K562 (cell line): ENCODE measurements around the gene GPR137C. TPM values are rescaled to one million over a fixed set of nuclear protein-coding genes. Genes with fewer than 3 reads are reported as not detected.

Experiments
- GABPB1 ChIP-seq: sonication (generic); formaldehyde crosslinking; IDR thresholded peaks from 2 replicates; pipeline ENCODE4 v1.8.0; 2022; ENCODE audit warnings: mild to moderate bottlenecking, missing genetic modification reagents
- KLF1 ChIP-seq: fragments of 450-650 bp; IDR thresholded peaks from 2 replicates; pipeline ENCODE4 v1.6.1; 2016; ENCODE audit warnings: missing genetic modification characterization, missing compliant biosample characterization
- MAFG ChIP-seq: fragments of 450-650 bp; conservative IDR thresholded peaks from 2 replicates; pipeline ENCODE4 v1.6.1; 2016; ENCODE audit warnings: missing genetic modification characterization, missing compliant biosample characterization
- NFYB ChIP-seq: IDR thresholded peaks from 2 replicates; pipeline ENCODE4 v1.6.1; 2011; ENCODE audit warnings: mild to moderate bottlenecking, moderate library complexity; ENCODE audit not compliant: insufficient read length; ENCODE audit errors: extremely low read depth
- RBM25 ChIP-seq: fragments of 200-400 bp; formaldehyde crosslinking; IDR thresholded peaks from 2 replicates; pipeline ENCODE4 v1.6.1; 2018; ENCODE audit warnings: low read length, low read depth, moderate library complexity; ENCODE audit not compliant: severe bottlenecking
- SMARCB1 ChIP-seq: IDR thresholded peaks from 2 replicates; pipeline ENCODE4 v1.6.1; 2011; ENCODE audit warnings: improper control_type of control experiment, low read depth; ENCODE audit not compliant: insufficient read length
- ZNF134 ChIP-seq: fragments of 250-450 bp; sonication (Bioruptor Pico); conservative IDR thresholded peaks from 2 replicates; pipeline ENCODE4 v1.4.0; 2020
- ZNF174 ChIP-seq: fragments of 250-450 bp; sonication (Bioruptor Pico); IDR thresholded peaks from 2 replicates; pipeline ENCODE4 v1.4.0; 2020; ENCODE audit warnings: mild to moderate bottlenecking
- ZNF197 ChIP-seq: fragments of 200-800 bp; sonication (Bioruptor generic); IDR thresholded peaks from 2 replicates; pipeline ENCODE4 v1.6.1; 2016; ENCODE audit warnings: low read depth, missing genetic modification characterization, missing compliant biosample characterization
- polyA plus RNA-seq, 8 experiments: library from polyadenylated mRNA; depleted of rRNA in 4 of 8; stranded (reverse) in 5 of 8; unstranded in 3 of 8; fragments of >200 nt; fragmentation: Nextera tagmentation in 2 of 8; fragmentation: Illumina TruSeq in 1 of 8; extraction: Ambion mirVana in 2 of 8; extraction: Trizol in 1 of 8; gene quantifications; 2 replicates each; pipeline versions ENCODE4 v1.2.1 to v1.2.3, GENCODE V29; 2011 to 2014; ENCODE audit warnings: inconsistent platforms in 1 of 8, missing spikeins in 1 of 8
- total RNA-seq, 7 experiments: library from RNA; depleted of rRNA in 6 of 7; stranded (reverse); fragments of >200 nt in 6 of 7; fragmentation: Illumina TruSeq in 2 of 7; extraction: Trizol in 2 of 7; gene quantifications; 2 replicates each; pipeline versions ENCODE4 v1.2.1 to v1.2.3, GENCODE V29; 2011 to 2021; ENCODE audit warnings: low replicate concordance in 1 of 7
- TF ChIP-seq, protein P1 (sequence below): fragments of 250-450 bp; sonication (Bioruptor Pico); IDR thresholded peaks from 2 replicates; pipeline ENCODE4 v1.8.0; 2022; ENCODE audit warnings: inconsistent platforms
- TF ChIP-seq, protein P2 (sequence below): fragments of 450-650 bp; IDR thresholded peaks from 2 replicates; pipeline ENCODE4 v1.7.1; 2018; ENCODE audit warnings: mild to moderate bottlenecking, low read depth; ENCODE audit not compliant: partially characterized antibody
- TF ChIP-seq, protein P3 (sequence below): fragments of 450-650 bp; formaldehyde crosslinking; IDR thresholded peaks from 2 replicates; pipeline ENCODE4 v1.4.0; 2022; ENCODE audit warnings: missing genetic modification characterization
- TF ChIP-seq, protein P4 (sequence below): IDR thresholded peaks from 2 replicates; pipeline ENCODE4 v1.6.1; 2011; ENCODE audit not compliant: insufficient read length; ENCODE audit errors: extremely low read depth
- TF ChIP-seq, protein P5 (sequence below): sonication (generic); formaldehyde crosslinking; IDR thresholded peaks from 2 replicates; pipeline ENCODE4 v1.8.0; 2022; ENCODE audit warnings: missing genetic modification reagents, mild to moderate bottlenecking, moderate library complexity, borderline replicate concordance
- TF ChIP-seq, protein P6 (sequence below), 2 experiments: IDR thresholded peaks; 2 replicates each; pipeline ENCODE4 v1.6.1; 2011; ENCODE audit warnings: borderline replicate concordance in 1 of 2, control low read depth in 1 of 2, low read depth in 1 of 2, low read length in 1 of 2, mild to moderate bottlenecking in 1 of 2, mixed read lengths in 1 of 2, moderate library complexity in 1 of 2; ENCODE audit not compliant: insufficient read depth in 1 of 2, insufficient read length in 1 of 2, poor library complexity in 1 of 2, severe bottlenecking in 1 of 2; ENCODE audit errors: extremely low read depth in 1 of 2

The GPR137C gene
- total and polyA plus RNA-seq, 9 of the 15 experiments (the other 6 are each of a cell fraction or from before 2014, with no cell fraction given): 0.03 to 0.31 (median 0.06) TPM; not detected in 4

DNA sequence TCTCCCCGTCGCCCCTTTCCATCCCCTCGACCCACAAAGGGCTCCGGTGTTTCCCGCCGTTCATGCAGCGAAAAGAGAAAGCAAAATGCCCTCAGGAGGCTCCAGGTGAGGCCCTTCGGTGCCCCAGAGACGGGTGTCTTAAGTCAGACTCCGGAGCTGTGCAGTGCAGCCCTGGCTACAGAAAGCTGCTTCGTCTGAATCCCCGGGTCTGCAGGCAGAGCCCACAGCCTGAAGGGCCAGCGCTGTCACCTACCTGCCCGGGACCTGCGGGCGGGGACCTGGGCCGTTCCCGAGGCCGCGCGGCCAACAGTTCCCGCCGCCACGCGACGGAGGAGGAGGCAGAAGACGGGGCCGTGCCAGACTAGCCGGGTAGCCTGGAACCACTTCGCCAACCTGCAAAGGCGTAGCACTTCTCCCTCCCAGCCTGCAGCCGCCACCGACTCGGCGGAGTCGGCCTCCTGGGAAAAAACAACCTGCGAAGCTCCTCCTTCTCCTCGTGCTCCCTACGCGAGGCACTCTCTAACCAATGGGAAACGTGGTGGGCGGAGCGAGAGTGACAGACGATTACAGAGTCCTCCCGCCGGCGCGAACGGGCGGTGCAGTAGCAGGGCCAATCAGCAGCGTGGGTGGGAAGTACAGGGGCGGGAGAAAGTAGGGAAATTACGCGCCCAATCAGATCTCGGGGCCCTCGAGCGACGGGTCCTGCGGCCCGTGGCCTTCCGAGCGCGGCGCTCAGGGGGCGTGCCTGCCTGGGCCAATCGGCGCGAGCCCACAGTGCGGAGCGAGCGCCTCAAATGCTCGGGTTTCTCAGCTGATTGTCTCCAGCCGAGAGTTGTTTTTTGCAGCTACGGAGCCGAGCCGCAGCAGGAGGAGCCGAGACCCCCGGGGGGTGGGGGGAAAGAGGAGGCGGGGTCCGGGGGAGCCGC lies at the start of gene GPR137C, which contains the start of gene TXNDC16 (continued):
- TF ChIP-seq, protein P1, sequence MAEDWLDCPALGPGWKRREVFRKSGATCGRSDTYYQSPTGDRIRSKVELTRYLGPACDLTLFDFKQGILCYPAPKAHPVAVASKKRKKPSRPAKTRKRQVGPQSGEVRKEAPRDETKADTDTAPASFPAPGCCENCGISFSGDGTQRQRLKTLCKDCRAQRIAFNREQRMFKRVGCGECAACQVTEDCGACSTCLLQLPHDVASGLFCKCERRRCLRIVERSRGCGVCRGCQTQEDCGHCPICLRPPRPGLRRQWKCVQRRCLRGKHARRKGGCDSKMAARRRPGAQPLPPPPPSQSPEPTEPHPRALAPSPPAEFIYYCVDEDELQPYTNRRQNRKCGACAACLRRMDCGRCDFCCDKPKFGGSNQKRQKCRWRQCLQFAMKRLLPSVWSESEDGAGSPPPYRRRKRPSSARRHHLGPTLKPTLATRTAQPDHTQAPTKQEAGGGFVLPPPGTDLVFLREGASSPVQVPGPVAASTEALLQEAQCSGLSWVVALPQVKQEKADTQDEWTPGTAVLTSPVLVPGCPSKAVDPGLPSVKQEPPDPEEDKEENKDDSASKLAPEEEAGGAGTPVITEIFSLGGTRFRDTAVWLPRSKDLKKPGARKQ (CRISPR knock-in tag): no peak
- TF ChIP-seq, protein P2, sequence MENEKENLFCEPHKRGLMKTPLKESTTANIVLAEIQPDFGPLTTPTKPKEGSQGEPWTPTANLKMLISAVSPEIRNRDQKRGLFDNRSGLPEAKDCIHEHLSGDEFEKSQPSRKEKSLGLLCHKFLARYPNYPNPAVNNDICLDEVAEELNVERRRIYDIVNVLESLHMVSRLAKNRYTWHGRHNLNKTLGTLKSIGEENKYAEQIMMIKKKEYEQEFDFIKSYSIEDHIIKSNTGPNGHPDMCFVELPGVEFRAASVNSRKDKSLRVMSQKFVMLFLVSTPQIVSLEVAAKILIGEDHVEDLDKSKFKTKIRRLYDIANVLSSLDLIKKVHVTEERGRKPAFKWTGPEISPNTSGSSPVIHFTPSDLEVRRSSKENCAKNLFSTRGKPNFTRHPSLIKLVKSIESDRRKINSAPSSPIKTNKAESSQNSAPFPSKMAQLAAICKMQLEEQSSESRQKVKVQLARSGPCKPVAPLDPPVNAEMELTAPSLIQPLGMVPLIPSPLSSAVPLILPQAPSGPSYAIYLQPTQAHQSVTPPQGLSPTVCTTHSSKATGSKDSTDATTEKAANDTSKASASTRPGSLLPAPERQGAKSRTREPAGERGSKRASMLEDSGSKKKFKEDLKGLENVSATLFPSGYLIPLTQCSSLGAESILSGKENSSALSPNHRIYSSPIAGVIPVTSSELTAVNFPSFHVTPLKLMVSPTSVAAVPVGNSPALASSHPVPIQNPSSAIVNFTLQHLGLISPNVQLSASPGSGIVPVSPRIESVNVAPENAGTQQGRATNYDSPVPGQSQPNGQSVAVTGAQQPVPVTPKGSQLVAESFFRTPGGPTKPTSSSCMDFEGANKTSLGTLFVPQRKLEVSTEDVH: peak; percentile 85
- TF ChIP-seq SMARCB1 (no peak), NFYB (peak; percentile 92), KLF1 (tag) (no peak), ZNF174 (no peak), RBM25 (peak; percentile 98), ZNF197 (no peak), MAFG (tag) (no peak), GABPB1 (no peak; the same call in 1 of the 2 replicates), ZNF134 (CRISPR knock-in tag) (no peak)
- TF ChIP-seq, protein P3, sequence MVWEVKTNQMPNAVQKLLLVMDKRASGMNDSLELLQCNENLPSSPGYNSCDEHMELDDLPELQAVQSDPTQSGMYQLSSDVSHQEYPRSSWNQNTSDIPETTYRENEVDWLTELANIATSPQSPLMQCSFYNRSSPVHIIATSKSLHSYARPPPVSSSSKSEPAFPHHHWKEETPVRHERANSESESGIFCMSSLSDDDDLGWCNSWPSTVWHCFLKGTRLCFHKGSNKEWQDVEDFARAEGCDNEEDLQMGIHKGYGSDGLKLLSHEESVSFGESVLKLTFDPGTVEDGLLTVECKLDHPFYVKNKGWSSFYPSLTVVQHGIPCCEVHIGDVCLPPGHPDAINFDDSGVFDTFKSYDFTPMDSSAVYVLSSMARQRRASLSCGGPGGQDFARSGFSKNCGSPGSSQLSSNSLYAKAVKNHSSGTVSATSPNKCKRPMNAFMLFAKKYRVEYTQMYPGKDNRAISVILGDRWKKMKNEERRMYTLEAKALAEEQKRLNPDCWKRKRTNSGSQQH: no peak
- TF ChIP-seq, protein P4, sequence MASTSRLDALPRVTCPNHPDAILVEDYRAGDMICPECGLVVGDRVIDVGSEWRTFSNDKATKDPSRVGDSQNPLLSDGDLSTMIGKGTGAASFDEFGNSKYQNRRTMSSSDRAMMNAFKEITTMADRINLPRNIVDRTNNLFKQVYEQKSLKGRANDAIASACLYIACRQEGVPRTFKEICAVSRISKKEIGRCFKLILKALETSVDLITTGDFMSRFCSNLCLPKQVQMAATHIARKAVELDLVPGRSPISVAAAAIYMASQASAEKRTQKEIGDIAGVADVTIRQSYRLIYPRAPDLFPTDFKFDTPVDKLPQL: no peak
- TF ChIP-seq, protein P5, sequence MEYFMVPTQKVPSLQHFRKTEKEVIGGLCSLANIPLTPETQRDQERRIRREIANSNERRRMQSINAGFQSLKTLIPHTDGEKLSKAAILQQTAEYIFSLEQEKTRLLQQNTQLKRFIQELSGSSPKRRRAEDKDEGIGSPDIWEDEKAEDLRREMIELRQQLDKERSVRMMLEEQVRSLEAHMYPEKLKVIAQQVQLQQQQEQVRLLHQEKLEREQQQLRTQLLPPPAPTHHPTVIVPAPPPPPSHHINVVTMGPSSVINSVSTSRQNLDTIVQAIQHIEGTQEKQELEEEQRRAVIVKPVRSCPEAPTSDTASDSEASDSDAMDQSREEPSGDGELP (CRISPR knock-in tag): peak; percentile 94
- TF ChIP-seq, protein P6, sequence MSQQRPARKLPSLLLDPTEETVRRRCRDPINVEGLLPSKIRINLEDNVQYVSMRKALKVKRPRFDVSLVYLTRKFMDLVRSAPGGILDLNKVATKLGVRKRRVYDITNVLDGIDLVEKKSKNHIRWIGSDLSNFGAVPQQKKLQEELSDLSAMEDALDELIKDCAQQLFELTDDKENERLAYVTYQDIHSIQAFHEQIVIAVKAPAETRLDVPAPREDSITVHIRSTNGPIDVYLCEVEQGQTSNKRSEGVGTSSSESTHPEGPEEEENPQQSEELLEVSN (IDR thresholded peaks at IDR 0.05; ENCODE audit: borderline replicate concordance in 1 of 2, extremely low read depth in 1 of 2, insufficient read depth in 1 of 2, insufficient read length in 1 of 2, low read depth in 1 of 2, low read length in 1 of 2, poor library complexity in 1 of 2, severe bottlenecking in 1 of 2): peak; percentile 80 to 89
